ENCODE results near the gene NBAS.
"Not testable (repeated sequence)": the region's sequence is repeated elsewhere in the genome, so short reads cannot be mapped to it uniquely, and the experiment has no call there.

- TF ChIP-seq CTCF (IDR thresholded peaks at IDR 0.05; ENCODE audit: insufficient read depth, low read depth, low read length); EZH2 (IDR thresholded peaks at IDR 0.05; ENCODE audit: insufficient read depth, low read length): not testable (repeated sequence)
Measured at GRCh38 chr2:15250946-15251345, 310.2 kb downstream of the NBAS start.

Measured in astrocyte (in vitro differentiated cells and primary cell).